HG03175 (cell line): ENCODE results near the gene NRDC.
"Not testable (repeated sequence)": the region's sequence is repeated elsewhere in the genome, so short reads cannot be mapped to it uniquely, and the experiment has no call there.

Source experiments
- ATAC-seq: cut with Tn5 transposase; IDR thresholded peaks from one replicate; pipeline ENCODE4 v1.9.1; 2021; ENCODE audit warnings: mild to moderate bottlenecking, moderate library complexity; ENCODE audit not compliant: unreplicated experiment

The NRDC gene

GRCh38 chr1:51843948-51844347 lies 34.6 kb downstream of the NRDC start:
- no peak for ATAC-seq

- no peak for ATAC-seq
Observed at GRCh38 chr1:51842261-51842660, 36.3 kb downstream of the NRDC start.

GRCh38 chr1:51840743-51841461 lies 37.6 kb downstream of the NRDC start:
- ATAC-seq, result no peak

- ATAC-seq, result no peak
Observed at GRCh38 chr1:51840182-51840581, 38.3 kb downstream of the NRDC start.

GRCh38 chr1:51839094-51839493 lies 39.4 kb downstream of the NRDC start:
- no peak for ATAC-seq

GRCh38 chr1:51837243-51837642 lies 41.3 kb downstream of the NRDC start:
- no peak for ATAC-seq

- no peak for ATAC-seq
Observed at GRCh38 chr1:51833700-51834099, 44.8 kb downstream of the NRDC start.

GRCh38 chr1:51829058-51829457 lies 49.5 kb downstream of the NRDC start:
- ATAC-seq, result no peak

GRCh38 chr1:51819810-51820209 lies 58.7 kb downstream of the NRDC start:
- no peak for ATAC-seq

GRCh38 chr1:51819021-51819420 lies 59.5 kb downstream of the NRDC start:
- ATAC-seq, result not testable (repeated sequence)

- no peak for ATAC-seq
Observed at GRCh38 chr1:51818487-51818886, 60.0 kb downstream of the NRDC start.

- no peak for ATAC-seq
Observed at GRCh38 chr1:51814513-51814912, 64.0 kb downstream of the NRDC start.

GRCh38 chr1:51799372-51799771 lies 79.2 kb downstream of the NRDC start:
- ATAC-seq, result no peak

- no peak for ATAC-seq
Observed at GRCh38 chr1:51794868-51795267, 83.7 kb downstream of the NRDC start.

- no peak for ATAC-seq
Observed at GRCh38 chr1:51794260-51794659, 84.3 kb downstream of the NRDC start.

GRCh38 chr1:51792864-51793263 lies 85.7 kb downstream of the NRDC start:
- no peak for ATAC-seq

- ATAC-seq, result no peak
Observed at GRCh38 chr1:51791888-51792287, 86.6 kb downstream of the NRDC start.

GRCh38 chr1:51790385-51790784 lies 88.1 kb downstream of the NRDC start:
- no peak for ATAC-seq

- no peak for ATAC-seq
Observed at GRCh38 chr1:51789342-51789741, 89.2 kb downstream of the NRDC start.

GRCh38 chr1:51788938-51789337 lies 89.6 kb downstream of the NRDC start:
- ATAC-seq, result no peak

GRCh38 chr1:51784997-51785421 lies 93.5 kb downstream of the NRDC start:
- no peak for ATAC-seq

GRCh38 chr1:51780927-51781326 lies 97.6 kb downstream of the NRDC start:
- ATAC-seq, result no peak

- ATAC-seq, result no peak
Observed at GRCh38 chr1:51776408-51776807, 102.1 kb downstream of the NRDC start.
